GM12878 (cell line): Measurements from ENCODE around the gene SEBOX. TPM values are rescaled to one million over a fixed set of nuclear protein-coding genes. Genes with fewer than 3 reads are reported as not detected.

Source experiments
- ATAC-seq: fragments of 200-7000 bp; cut with Tn5 transposase; 3 replicates; pipeline ENCODE4 v1.9.1; 2020; ENCODE audit warnings: mild to moderate bottlenecking, moderate library complexity
- BruUV-seq: library from RNA; stranded (reverse); fragments of 400-500 nt; replicated peaks from 2 replicates; lab custom pipeline; 2021; lab: Mats Ljungman, UMichigan
- CTCF ChIA-PET: fragments of 300-600 bp; sonication (Branson Sonifier 250); formaldehyde crosslinking; extraction: SDS; loops from one replicate; lab custom pipeline; 2021; ENCODE audit warnings: inconsistent platforms; lab: Yijun Ruan, JAX
- POLR2A ChIA-PET: fragments of 350-600 bp; formaldehyde crosslinking; extraction: SDS; loops from one replicate; lab custom pipeline; 2021; ENCODE audit warnings: inconsistent platforms; lab: Charles Lee
- RAD21 ChIA-PET: fragments of 300-600 bp; sonication (Branson Sonifier 250); formaldehyde crosslinking; loops from one replicate; lab custom pipeline; 2023; ENCODE audit warnings: antibody characterized with exemption; ENCODE audit not compliant: unreplicated experiment; lab: Charles Lee
- SMC1A ChIA-PET: fragments of 300-600 bp; sonication (Branson Sonifier 250); formaldehyde crosslinking; loops from one replicate; lab custom pipeline; 2023; ENCODE audit not compliant: unreplicated experiment, uncharacterized antibody; lab: Charles Lee
- DNase-seq: peaks from one replicate; pipeline ENCODE4 v3.0.0-alpha.2; 2011; ENCODE audit warnings: low read depth, low spot score
- FAIRE-seq: peaks from 3 replicates; lab custom pipeline; 2011; peaks lifted over from hg19 to GRCh38; lab: Jason Lieb, UNC
- H2AFZ ChIP-seq: 2 replicates; pipeline ENCODE4 v1.6.0; 2011; ENCODE audit warnings: low read depth, low read length, control low read depth; ENCODE audit not compliant: control insufficient read depth
- H3K27ac ChIP-seq: 2 replicates; pipeline ENCODE4 v1.5.1; 2011; ENCODE audit warnings: control low read depth; ENCODE audit not compliant: control insufficient read depth, insufficient read depth
- H3K27me3 ChIP-seq, 2 experiments: replicated peaks in 1 of 2; 2 replicates each; pipeline versions ENCODE4 v1.6.0 to v1.6.1; 2011; ENCODE audit warnings: low read length in 1 of 2; ENCODE audit not compliant: control insufficient read depth in 2 of 2, insufficient read depth in 2 of 2
- H3K36me3 ChIP-seq, 2 experiments: 2 replicates each; pipeline ENCODE4 v1.5.1; 2011; ENCODE audit warnings: low read length in 1 of 2; ENCODE audit not compliant: control insufficient read depth in 2 of 2, insufficient read depth in 2 of 2
- H3K4me1 ChIP-seq: 2 replicates; pipeline ENCODE4 v1.6.1; 2011; ENCODE audit warnings: mild to moderate bottlenecking, low read length, moderate library complexity, mixed read lengths; ENCODE audit not compliant: control insufficient read depth, insufficient read depth
- H3K4me2 ChIP-seq: 2 replicates; pipeline ENCODE4 v1.6.0; 2011; ENCODE audit warnings: control low read depth; ENCODE audit not compliant: control insufficient read depth, insufficient read depth
- H3K4me3 ChIP-seq: fragments of 200-600 bp; sonication (generic); 2 replicates; pipeline ENCODE4 v1.5.1; 2016
- H3K79me2 ChIP-seq: 2 replicates; pipeline ENCODE4 v1.6.0; 2011; ENCODE audit warnings: low read length; ENCODE audit not compliant: control insufficient read depth, insufficient read depth
- H3K9ac ChIP-seq: 2 replicates; pipeline ENCODE4 v1.8.0; 2011; ENCODE audit warnings: low read length, control low read depth, mixed read lengths; ENCODE audit not compliant: control insufficient read depth, insufficient read depth
- H3K9me3 ChIP-seq: replicated peaks from 3 replicates; pipeline ENCODE4 v1.5.1; 2011; ENCODE audit warnings: mild to moderate bottlenecking, low read length; ENCODE audit not compliant: control insufficient read depth, insufficient read depth
- H4K20me1 ChIP-seq: 2 replicates; pipeline ENCODE4 v1.6.0; 2011; ENCODE audit not compliant: control insufficient read depth, insufficient read depth
- BMI1 ChIP-seq: fragments of 450-650 bp; IDR thresholded peaks from 2 replicates; pipeline ENCODE4 v1.6.1; 2016; ENCODE audit warnings: mild to moderate bottlenecking, moderate library complexity, borderline replicate concordance
- EP300 ChIP-seq, 2 experiments: fragments of 150-350 bp in 1 of 2; IDR thresholded peaks; 2 replicates each; pipeline ENCODE4 v1.6.1; 2011 to 2012; ENCODE audit warnings: low read depth in 2 of 2, low read length in 2 of 2, borderline replicate concordance in 1 of 2, improper control_type of control experiment in 1 of 2, inconsistent platforms in 1 of 2; ENCODE audit not compliant: control insufficient read depth in 1 of 2
- EZH2 ChIP-seq: IDR thresholded peaks from 2 replicates; pipeline ENCODE4 v1.6.1; 2012; ENCODE audit warnings: low read depth, mild to moderate bottlenecking, control low read depth, inconsistent platforms, low read length, borderline replicate concordance; ENCODE audit not compliant: control insufficient read depth
- FOS ChIP-seq: IDR thresholded peaks from 3 replicates; pipeline ENCODE4 v1.6.1; 2011; ENCODE audit warnings: borderline replicate concordance; ENCODE audit not compliant: insufficient read length; ENCODE audit errors: extremely low read depth
- MYB ChIP-seq: fragments of 150-350 bp; IDR thresholded peaks from 2 replicates; pipeline ENCODE4 v1.6.1; 2014; ENCODE audit warnings: mild to moderate bottlenecking, low read depth, low read length, borderline replicate concordance
- NFIC ChIP-seq: IDR thresholded peaks from 2 replicates; pipeline ENCODE4 v1.6.1; 2012; ENCODE audit warnings: low read depth, mild to moderate bottlenecking, inconsistent platforms, low read length, moderate library complexity
- SMARCA5 ChIP-seq: fragments of 450-650 bp; IDR thresholded peaks from 2 replicates; pipeline ENCODE4 v1.6.1; 2017; ENCODE audit warnings: mild to moderate bottlenecking
- STAT3 ChIP-seq: IDR thresholded peaks from 2 replicates; pipeline ENCODE4 v1.6.1; 2011; ENCODE audit warnings: low read depth, low read length, improper control_type of control experiment
- TARDBP ChIP-seq: IDR thresholded peaks from 2 replicates; pipeline ENCODE4 v1.6.1; 2016; ENCODE audit warnings: borderline replicate concordance
- YY1 ChIP-seq: IDR thresholded peaks from 2 replicates; pipeline ENCODE4 v1.6.1; 2011; ENCODE audit warnings: low read depth, mild to moderate bottlenecking, low read length
- ZBTB33 ChIP-seq: fragments of 450-650 bp; IDR thresholded peaks from 2 replicates; pipeline ENCODE4 v1.6.1; 2017; ENCODE audit warnings: mild to moderate bottlenecking
- ZNF622 ChIP-seq: fragments of 450-650 bp; IDR thresholded peaks from 2 replicates; pipeline ENCODE4 v1.6.1; 2017; ENCODE audit warnings: mild to moderate bottlenecking, inconsistent platforms
- WGBS: methylation state at CpG from one replicate; pipeline ENCODE4 v1.1.6; 2016; ENCODE audit warnings: low lambda C conversion rate; ENCODE audit not compliant: insufficient replicate concordance, insufficient coverage; ENCODE audit errors: missing lambda C conversion rate; 5-methylcytosine and 5-hydroxymethylcytosine counted together
- in situ Hi-C: fragments of 300-500 bp; cut with MboI; formaldehyde crosslinking; loops from 9 replicates; pipeline ENCODE4 v1.14.3; 2018; ENCODE audit warnings: mixed read lengths
- intact Hi-C: fragments of 100-400 bp; cut with micrococcal nuclease; formaldehyde crosslinking; loops from one replicate; pipeline ENCODE4 v1.14.2; 2022; ENCODE audit not compliant: unreplicated experiment
- polyA plus RNA-seq, 11 experiments: library from polyadenylated mRNA; depleted of rRNA in 4 of 11; unstranded in 6 of 11; stranded (reverse) in 5 of 11; fragments of >200 nt; fragmentation: Nextera tagmentation in 4 of 11; fragmentation: Illumina TruSeq in 1 of 11; extraction: Ambion mirVana in 4 of 11; extraction: Trizol in 1 of 11; gene quantifications; 1 replicate in 1 of 11; 2 replicates in 10 of 11; pipeline versions ENCODE4 v1.2.1 to v1.2.3, GENCODE V29; 2011 to 2016; ENCODE audit warnings: inconsistent platforms in 2 of 11, missing spikeins in 2 of 11, low read depth in 1 of 11
- total RNA-seq, 4 experiments: library from RNA; depleted of rRNA in 3 of 4; stranded (reverse); fragments of >200 nt in 3 of 4; fragmentation: Illumina TruSeq in 1 of 4; extraction: Trizol in 1 of 4; gene quantifications; 2 replicates each; pipeline versions ENCODE4 v1.2.1 to v1.2.3, GENCODE V29; 2013 to 2021
- TF ChIP-seq, protein P1 (sequence below), 3 experiments: IDR thresholded peaks in 2 of 3; conservative IDR thresholded peaks in 1 of 3; 2 replicates each; pipeline ENCODE4 v1.5.1; 2011; ENCODE audit warnings: low read depth in 3 of 3, low read length in 3 of 3, mild to moderate bottlenecking in 3 of 3, control low read depth in 2 of 3, moderate library complexity in 2 of 3, inconsistent platforms in 1 of 3, mixed read lengths in 1 of 3; ENCODE audit not compliant: control insufficient read depth in 2 of 3, insufficient read depth in 1 of 3; ENCODE audit errors: extremely low read depth in 1 of 3

Gene SEBOX
- total and polyA plus RNA-seq, 10 of the 15 experiments (the other 5 are each of a cell fraction or from before 2014, with no cell fraction given) = not detected

GRCh38 chr17:28326114-28326513 is 38.9 kb downstream of the SEBOX start:
- TF ChIP-seq SMARCA5 (no peak), EP300 (IDR thresholded peaks at IDR 0.05; ENCODE audit: borderline replicate concordance in 1 of 2, control insufficient read depth in 1 of 2, low read depth in 2 of 2, low read length in 2 of 2) (no peak), BMI1 (no peak), FOS (no peak), STAT3 (no peak), TARDBP (no peak), ZBTB33 (no peak), YY1 (no peak), EZH2 (no peak), ZNF622 (no peak), MYB (no peak), NFIC (no peak)
- TF ChIP-seq, protein P1, sequence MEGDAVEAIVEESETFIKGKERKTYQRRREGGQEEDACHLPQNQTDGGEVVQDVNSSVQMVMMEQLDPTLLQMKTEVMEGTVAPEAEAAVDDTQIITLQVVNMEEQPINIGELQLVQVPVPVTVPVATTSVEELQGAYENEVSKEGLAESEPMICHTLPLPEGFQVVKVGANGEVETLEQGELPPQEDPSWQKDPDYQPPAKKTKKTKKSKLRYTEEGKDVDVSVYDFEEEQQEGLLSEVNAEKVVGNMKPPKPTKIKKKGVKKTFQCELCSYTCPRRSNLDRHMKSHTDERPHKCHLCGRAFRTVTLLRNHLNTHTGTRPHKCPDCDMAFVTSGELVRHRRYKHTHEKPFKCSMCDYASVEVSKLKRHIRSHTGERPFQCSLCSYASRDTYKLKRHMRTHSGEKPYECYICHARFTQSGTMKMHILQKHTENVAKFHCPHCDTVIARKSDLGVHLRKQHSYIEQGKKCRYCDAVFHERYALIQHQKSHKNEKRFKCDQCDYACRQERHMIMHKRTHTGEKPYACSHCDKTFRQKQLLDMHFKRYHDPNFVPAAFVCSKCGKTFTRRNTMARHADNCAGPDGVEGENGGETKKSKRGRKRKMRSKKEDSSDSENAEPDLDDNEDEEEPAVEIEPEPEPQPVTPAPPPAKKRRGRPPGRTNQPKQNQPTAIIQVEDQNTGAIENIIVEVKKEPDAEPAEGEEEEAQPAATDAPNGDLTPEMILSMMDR (IDR thresholded peaks at IDR 0.05 in 2 of 3, conservative IDR thresholded peaks at IDR 0.05 in 1 of 3; ENCODE audit: control insufficient read depth in 2 of 3, extremely low read depth in 1 of 3, insufficient read depth in 1 of 3, low read depth in 3 of 3, low read length in 3 of 3) = no peak
- TF ChIP-seq, all 136 proteins: peak for 0
- no peak overlapping the region for H2AFZ ChIP-seq
- ATAC-seq = no peak
- in situ Hi-C loops (no loop called here), intact Hi-C loops (no loop called here)
- no TSS peak for BruUV-seq
- no peaks in the 10 kb centered on the region for H4K20me1 ChIP-seq
- RAD21 ChIA-PET = interaction anchor here (1.1 kb wide), 1 partner anchor 10 kb away, joined by 7 read pairs; the partner anchor contains the start of genes IFT20 and TNFAIP1
- no peak for FAIRE-seq
- H3K36me3 ChIP-seq = peaks cover 11 to 15% of the 10 kb centered on the region in 2 experiments
- SMC1A ChIA-PET = interaction anchor here (1.1 to 1.4 kb wide), 2 partner anchors 9 to 32 kb away, joined by 3 to 6 read pairs; partner anchors contain the start of genes IFT20 and TNFAIP1
- no peak overlapping the region for H3K4me2 ChIP-seq
- H3K4me3 ChIP-seq = no peak overlapping the region
- H3K9ac ChIP-seq = no peak overlapping the region
- H3K27ac ChIP-seq = no peak overlapping the region
- DNase-seq = no peak
- no peaks in the 10 kb centered on the region for H3K27me3 ChIP-seq
- H3K4me1 ChIP-seq = peaks cover 6% of the 10 kb centered on the region; the same call in 1 of the 2 replicates
- CTCF ChIA-PET = interaction anchor here (1.9 kb wide), 1 partner anchor 9 kb away, joined by 5 read pairs; the partner anchor contains the start of genes IFT20 and TNFAIP1
- no peaks in the 10 kb centered on the region for H3K9me3 ChIP-seq
- POLR2A ChIA-PET = interaction anchor here (0.5 to 1.1 kb wide), 3 partner anchors 9 to 350 kb away, joined by 3 read pairs; no protein-coding TSS in a partner anchor
- 97% methylated on average over 7 of the region's 7 CpGs for WGBS
- H3K79me2 ChIP-seq = peaks cover 38% of the 10 kb centered on the region
